GM12892 (cell line): ENCODE data around the gene LINC00632.
"Not testable (repeated sequence)": the region's sequence is repeated elsewhere in the genome, so short reads cannot be mapped to it uniquely, and the experiment has no call there.

Source experiments
- POLR2A ChIP-seq: IDR thresholded peaks from 2 replicates; pipeline ENCODE4 v1.6.1; 2011; ENCODE audit warnings: low read depth, low read length, control low read depth
- POLR2AphosphoS5 ChIP-seq: IDR thresholded peaks from 2 replicates; pipeline ENCODE4 v1.6.1; 2011; ENCODE audit warnings: low read depth, low read length, control low read depth
- TAF1 ChIP-seq: IDR thresholded peaks from 2 replicates; pipeline ENCODE4 v1.6.1; 2011; ENCODE audit warnings: low read depth, mild to moderate bottlenecking, control low read depth, low read length, borderline replicate concordance

DNA sequence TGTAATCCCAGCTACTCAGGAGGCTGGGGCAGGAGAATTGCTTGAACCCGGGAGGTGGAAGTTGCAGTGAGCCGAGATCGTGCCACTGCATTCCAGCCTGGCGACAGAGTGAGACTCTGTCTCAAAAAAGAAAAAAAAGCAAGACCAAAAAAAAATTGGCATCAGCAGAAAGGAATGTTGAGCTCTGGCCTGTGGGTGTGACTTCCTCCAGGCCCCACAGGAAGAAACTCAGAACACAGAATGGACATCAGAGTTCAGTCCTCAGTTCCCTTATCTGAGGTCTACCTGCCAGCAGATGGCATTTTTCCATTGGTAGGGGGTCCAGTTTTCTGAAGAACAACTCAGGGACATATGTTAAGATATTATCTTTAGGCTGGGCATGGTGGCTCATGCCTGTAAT, 18.0 kb upstream of the LINC00632 start:
- not testable (repeated sequence) for TF ChIP-seq POLR2A, TAF1, POLR2AphosphoS5
